ENCODE data around the gene ACSF3.

Gene ACSF3

DNA sequence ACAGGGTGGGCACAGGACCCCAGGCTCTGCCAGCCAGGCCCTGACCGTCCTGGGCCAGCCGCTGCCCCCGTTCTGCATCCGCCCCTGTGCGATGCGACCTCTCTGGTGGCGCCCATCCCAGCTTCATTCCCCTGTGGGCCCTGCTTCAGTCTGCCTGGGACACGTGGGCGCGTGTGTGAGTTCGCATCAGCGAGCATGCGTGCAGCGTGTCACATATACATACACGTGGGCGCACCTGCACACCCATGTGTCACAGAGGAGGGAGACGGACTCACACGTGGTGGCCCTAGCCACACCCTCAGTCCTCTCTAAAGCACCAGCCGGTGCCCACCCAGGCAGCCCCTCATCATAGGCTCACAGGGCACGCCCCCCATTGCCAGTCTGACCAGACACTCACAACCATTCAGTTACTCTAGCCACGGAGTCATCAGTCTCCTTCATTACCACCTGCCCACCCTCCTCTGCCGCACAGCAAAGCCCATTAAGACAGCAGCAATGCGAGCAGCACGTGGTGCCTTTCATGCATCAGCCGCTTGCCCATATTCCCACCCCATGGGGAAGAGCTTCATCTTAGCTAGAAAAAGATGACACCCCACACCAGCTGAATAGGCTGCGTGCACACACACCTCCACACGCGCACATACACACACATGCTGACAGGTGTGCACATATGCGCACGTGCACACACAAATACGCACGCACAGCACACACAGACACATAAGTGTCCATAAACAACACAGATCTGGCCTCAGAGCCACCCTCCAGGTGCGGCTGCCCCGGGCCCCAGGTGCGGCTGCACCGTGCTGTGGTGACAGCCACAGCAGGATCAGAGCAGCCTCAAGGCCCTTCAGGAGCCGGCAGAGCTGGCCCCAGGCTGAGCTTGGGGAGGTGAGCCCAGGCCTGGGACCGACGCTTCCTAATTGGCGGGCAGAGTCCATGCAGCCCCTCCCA lies 68.4 kb downstream of the ACSF3 start:
- no peak overlapping the region for H3K4me3 ChIP-seq (ENCODE audit: low read depth, low read length)
- H3K4me1 ChIP-seq (ENCODE audit: control insufficient read depth, insufficient read depth, low read length), result no peaks in the 10 kb centered on the region; the same call in 1 of the 2 replicates
- H3K36me3 ChIP-seq (ENCODE audit: control insufficient read depth in 2 of 2, insufficient read depth in 1 of 2, low read length in 2 of 2), result no peaks in the 10 kb centered on the region
- no peak overlapping the region for H3K27ac ChIP-seq (ENCODE audit: extremely low read depth, low read depth, low read length)
- no peaks in the 10 kb centered on the region for H3K9me3 ChIP-seq (ENCODE audit: control insufficient read depth, insufficient read depth, low read depth, low read length)
- ChIA-PET CTCF (no interaction called here), POLR2A (no interaction called here)
- TF ChIP-seq, protein P1, sequence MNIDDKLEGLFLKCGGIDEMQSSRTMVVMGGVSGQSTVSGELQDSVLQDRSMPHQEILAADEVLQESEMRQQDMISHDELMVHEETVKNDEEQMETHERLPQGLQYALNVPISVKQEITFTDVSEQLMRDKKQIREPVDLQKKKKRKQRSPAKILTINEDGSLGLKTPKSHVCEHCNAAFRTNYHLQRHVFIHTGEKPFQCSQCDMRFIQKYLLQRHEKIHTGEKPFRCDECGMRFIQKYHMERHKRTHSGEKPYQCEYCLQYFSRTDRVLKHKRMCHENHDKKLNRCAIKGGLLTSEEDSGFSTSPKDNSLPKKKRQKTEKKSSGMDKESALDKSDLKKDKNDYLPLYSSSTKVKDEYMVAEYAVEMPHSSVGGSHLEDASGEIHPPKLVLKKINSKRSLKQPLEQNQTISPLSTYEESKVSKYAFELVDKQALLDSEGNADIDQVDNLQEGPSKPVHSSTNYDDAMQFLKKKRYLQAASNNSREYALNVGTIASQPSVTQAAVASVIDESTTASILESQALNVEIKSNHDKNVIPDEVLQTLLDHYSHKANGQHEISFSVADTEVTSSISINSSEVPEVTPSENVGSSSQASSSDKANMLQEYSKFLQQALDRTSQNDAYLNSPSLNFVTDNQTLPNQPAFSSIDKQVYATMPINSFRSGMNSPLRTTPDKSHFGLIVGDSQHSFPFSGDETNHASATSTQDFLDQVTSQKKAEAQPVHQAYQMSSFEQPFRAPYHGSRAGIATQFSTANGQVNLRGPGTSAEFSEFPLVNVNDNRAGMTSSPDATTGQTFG (tag by site-specific recombination; IDR thresholded peaks at IDR 0.05; ENCODE audit: borderline replicate concordance), result no peak

DNA sequence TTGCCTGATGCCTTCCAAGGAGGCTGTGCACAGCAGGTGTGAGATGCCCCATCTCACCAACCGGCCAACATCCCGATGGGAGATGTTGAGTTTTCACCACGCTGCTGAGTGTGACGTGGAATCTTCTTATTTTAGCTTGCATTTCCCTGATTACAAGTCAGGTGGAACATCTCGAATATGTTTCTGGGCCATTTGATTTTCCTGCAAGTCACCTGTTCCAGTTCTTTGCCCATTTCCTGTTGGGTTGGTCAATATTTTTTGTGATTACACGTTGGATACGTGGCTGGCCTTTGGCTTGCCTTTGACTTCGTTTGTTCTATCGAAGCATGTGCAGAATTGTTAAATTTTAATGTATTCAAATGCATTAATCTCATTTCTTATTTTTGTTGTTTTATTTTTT lies 69.6 kb downstream of the ACSF3 start:
- H3K27ac ChIP-seq (ENCODE audit: extremely low read depth, low read depth, low read length), result no peak overlapping the region
- TF ChIP-seq REPIN1 (tag by site-specific recombination; IDR thresholded peaks at IDR 0.05; ENCODE audit: low read depth), result no peak
- no peak for TF ChIP-seq ZNF585B (tag by site-specific recombination; IDR thresholded peaks at IDR 0.05)
- no peak for TF ChIP-seq ZNF48 (tag by site-specific recombination; IDR thresholded peaks at IDR 0.05)
- no peak for TF ChIP-seq GLI4 (tag by site-specific recombination; IDR thresholded peaks at IDR 0.05)
- TF ChIP-seq ZFP3 (tag by site-specific recombination; IDR thresholded peaks at IDR 0.05; ENCODE audit: low read depth), result no peak
- TF ChIP-seq, protein P2, sequence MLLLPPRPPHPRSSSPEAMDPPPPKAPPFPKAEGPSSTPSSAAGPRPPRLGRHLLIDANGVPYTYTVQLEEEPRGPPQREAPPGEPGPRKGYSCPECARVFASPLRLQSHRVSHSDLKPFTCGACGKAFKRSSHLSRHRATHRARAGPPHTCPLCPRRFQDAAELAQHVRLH (tag by site-specific recombination; IDR thresholded peaks at IDR 0.05), result no peak
- no peak for TF ChIP-seq ZNF843 (tag by site-specific recombination; IDR thresholded peaks at IDR 0.05)
- TF ChIP-seq, protein P3, sequence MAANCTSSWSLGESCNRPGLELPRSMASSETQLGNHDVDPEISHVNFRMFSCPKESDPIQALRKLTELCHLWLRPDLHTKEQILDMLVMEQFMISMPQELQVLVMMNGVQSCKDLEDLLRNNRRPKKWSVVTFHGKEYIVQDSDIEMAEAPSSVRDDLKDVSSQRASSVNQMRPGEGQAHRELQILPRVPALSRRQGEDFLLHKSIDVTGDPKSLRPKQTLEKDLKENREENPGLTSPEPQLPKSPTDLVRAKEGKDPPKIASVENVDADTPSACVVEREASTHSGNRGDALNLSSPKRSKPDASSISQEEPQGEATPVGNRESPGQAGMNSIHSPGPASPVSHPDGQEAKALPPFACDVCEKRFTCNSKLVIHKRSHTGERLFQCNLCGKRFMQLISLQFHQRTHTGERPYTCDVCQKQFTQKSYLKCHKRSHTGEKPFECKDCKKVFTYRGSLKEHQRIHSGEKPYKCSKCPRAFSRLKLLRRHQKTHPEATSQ (tag by site-specific recombination; IDR thresholded peaks at IDR 0.05), result no peak
- no peak for TF ChIP-seq ZNF510 (tag by site-specific recombination; IDR thresholded peaks at IDR 0.05; ENCODE audit: insufficient replicate concordance)
- TF ChIP-seq ZNF830 (tag by site-specific recombination; IDR thresholded peaks at IDR 0.05; ENCODE audit: low read depth), result no peak
- ChIA-PET CTCF (no interaction called here), POLR2A (no interaction called here)
- no peaks in the 10 kb centered on the region for H3K9me3 ChIP-seq (ENCODE audit: control insufficient read depth, insufficient read depth, low read depth, low read length)
- H3K4me3 ChIP-seq (ENCODE audit: low read depth, low read length), result no peak overlapping the region
- H3K36me3 ChIP-seq (ENCODE audit: control insufficient read depth in 2 of 2, insufficient read depth in 1 of 2, low read length in 2 of 2), result no peaks in the 10 kb centered on the region
- no peaks in the 10 kb centered on the region; the same call in 1 of the 2 replicates for H3K4me1 ChIP-seq (ENCODE audit: control insufficient read depth, insufficient read depth, low read length)

DNA sequence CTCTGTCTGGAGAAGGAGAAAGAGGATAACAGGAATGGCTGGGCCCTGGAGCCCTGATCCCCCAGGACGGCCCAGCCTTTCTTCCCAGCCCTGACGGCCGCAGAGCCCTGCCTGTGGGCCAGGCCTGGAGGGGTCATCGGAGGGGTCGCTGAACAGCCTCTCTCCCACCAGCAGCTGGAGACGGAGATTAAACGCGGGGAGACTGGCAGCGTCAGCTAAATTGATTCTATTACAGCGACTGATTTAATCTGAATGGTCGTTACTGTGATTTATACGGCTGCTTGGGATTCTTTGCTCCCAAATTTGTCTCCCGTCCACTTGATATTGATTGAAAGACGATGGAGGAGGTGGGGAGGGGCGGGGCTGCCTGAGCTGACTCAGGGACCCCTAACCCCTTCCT lies 70.8 kb downstream of the ACSF3 start:
- POLR2A ChIA-PET, result no interaction called here
- no peaks in the 10 kb centered on the region; the same call in 1 of the 2 replicates for H3K4me1 ChIP-seq (ENCODE audit: control insufficient read depth, insufficient read depth, low read length)
- H3K27ac ChIP-seq (ENCODE audit: extremely low read depth, low read depth, low read length), result no peak overlapping the region
- no peak overlapping the region for H3K4me3 ChIP-seq (ENCODE audit: low read depth, low read length)
- no peaks in the 10 kb centered on the region for H3K9me3 ChIP-seq (ENCODE audit: control insufficient read depth, insufficient read depth, low read depth, low read length)
- TF ChIP-seq KLF9 (tag by site-specific recombination; IDR thresholded peaks at IDR 0.05; ENCODE audit: low read depth) (no peak), ZNF843 (tag by site-specific recombination; IDR thresholded peaks at IDR 0.05) (no peak), ZNF394 (tag by site-specific recombination; IDR thresholded peaks at IDR 0.05; ENCODE audit: borderline replicate concordance) (no peak), SALL2 (tag by site-specific recombination; IDR thresholded peaks at IDR 0.05; ENCODE audit: borderline replicate concordance) (no peak), ZNF24 (tag by site-specific recombination; IDR thresholded peaks at IDR 0.05) (no peak), ZNF114 (tag by site-specific recombination; IDR thresholded peaks at IDR 0.05) (no peak), ZNF16 (tag by site-specific recombination; IDR thresholded peaks at IDR 0.05; ENCODE audit: low read depth) (no peak), ZNF544 (tag by site-specific recombination; IDR thresholded peaks at IDR 0.05) (no peak), BCL11A (tag by site-specific recombination; IDR thresholded peaks at IDR 0.05; ENCODE audit: low read depth) (no peak)
- H3K36me3 ChIP-seq (ENCODE audit: control insufficient read depth in 2 of 2, insufficient read depth in 1 of 2, low read length in 2 of 2), result no peaks in the 10 kb centered on the region
- CTCF ChIA-PET, result interaction anchor here (0.6 to 1.5 kb wide), 2 partner anchors 8 to 719 kb away, joined by 3 to 4 read pairs; no protein-coding TSS in a partner anchor
